Liver (tissue), 3 donors: Measurements from ENCODE around the gene TULP4.

Experiments used
- CTCF ChIP-seq: fragments of 150-350 bp; IDR thresholded peaks from 2 replicates; pipeline ENCODE4 v1.5.1; 2017; ENCODE audit warnings: improper control_type of control experiment, low read depth, low read length; ENCODE audit not compliant: missing input control
- EGR1 ChIP-seq, 2 donors: IDR thresholded peaks; 2 replicates each; pipeline ENCODE4 v1.6.1; 2016 to 2018; ENCODE audit warnings: antibody characterized with exemption in 2 of 2, low read depth in 2 of 2
- JUND ChIP-seq, 2 donors: IDR thresholded peaks; 2 replicates each; pipeline ENCODE4 v1.6.1; 2016; ENCODE audit warnings: antibody characterized with exemption in 2 of 2
- donor health status: healthy.
- donor health status: healthy.

DNA sequence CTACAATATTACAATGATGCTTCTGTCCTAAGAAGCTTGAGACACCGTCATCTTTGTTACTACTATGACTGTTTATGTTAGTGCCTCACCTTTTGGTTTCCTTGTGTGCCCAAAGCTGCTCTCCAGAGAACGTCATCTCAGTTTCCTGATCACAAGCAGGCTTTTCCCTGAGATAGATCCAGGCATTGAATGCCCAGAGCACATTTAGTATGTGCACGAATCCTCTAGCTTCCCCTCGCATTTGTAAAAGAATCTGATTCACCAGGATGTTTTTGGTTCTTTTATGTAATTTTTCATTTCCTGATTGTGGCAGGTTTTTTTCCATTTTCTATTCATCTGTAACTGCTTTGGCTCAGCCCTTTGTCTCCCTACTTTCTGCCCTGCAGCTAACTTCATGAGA is 147.5 kb downstream of the TULP4 start:
- TF ChIP-seq CTCF (no peak), JUND (IDR thresholded peaks at IDR 0.05) (no peak), EGR1 (IDR thresholded peaks at IDR 0.05; ENCODE audit: low read depth in 2 of 2) (no peak)
